Cardiac septum (tissue), 1 donor: ENCODE measurements around the gene OAS2. TPM values are rescaled to one million over a fixed set of nuclear protein-coding genes. Genes with fewer than 3 reads are reported as not detected.
"Not testable (repeated sequence)": the region's sequence is repeated elsewhere in the genome, so short reads cannot be mapped to it uniquely, and the experiment has no call there.

Experiments
- DNase-seq: peaks from one replicate; pipeline ENCODE4 v3.0.0-alpha.2; 2020; ENCODE audit warnings: low spot score
- intact Hi-C: fragments of 100-400 bp; cut with DNase I; formaldehyde crosslinking; loops from one replicate; pipeline ENCODE4 v1.14.0; 2022
- total RNA-seq: library from RNA; stranded (reverse); fragmentation: NEBNext Ultra II Directional; extraction: Animal tissue kit (Norgen Biotek cat#: 25700); gene quantifications from one replicate; pipeline ENCODE4 v1.2.1, GENCODE V29; 2021
- donor health status: DM: no; HTN: no; CAD: no.

OAS2 gene
- total RNA-seq, 1 donor from 2014 or later, result 6.4 TPM

- no peak for DNase-seq
- intact Hi-C loops, result no loop called here
Measured at GRCh38 chr12:112973818-112974231, 4.5 kb upstream of the OAS2 start.

GRCh38 chr12:112974904-112975303 is 3.4 kb upstream of the OAS2 start:
- no peak for DNase-seq
- intact Hi-C loops, result loop anchor here (5.0 kb wide), 1 partner anchor 68 kb away; the partner anchor contains the start of gene OAS1

- intact Hi-C loops, result loop anchor here (5.0 kb wide), 1 partner anchor 70 kb away; the partner anchor contains the start of gene OAS1
- peak; percentile 29 for DNase-seq
Measured at GRCh38 chr12:112977139-112977538, 1.2 kb upstream of the OAS2 start.

- intact Hi-C loops, result loop anchor here (5.0 kb wide), 1 partner anchor 70 kb away; the partner anchor contains the start of gene OAS1
Measured at GRCh38 chr12:112977641-112978040, 678 bp upstream of the OAS2 start.

GRCh38 chr12:112979041-112979680 is 842 bp downstream of the OAS2 start:
- intact Hi-C loops, result loop anchor here (5.0 kb wide), 1 partner anchor 72 kb away; the partner anchor contains the start of gene OAS1
- no peak for DNase-seq

More at GRCh38 chr12:112977641-112978040, 678 bp upstream of the OAS2 start:
- DNase-seq, result peak; percentile 71

GRCh38 chr12:112980491-112981158 is 2.3 kb downstream of the OAS2 start:
- DNase-seq, result no peak
- intact Hi-C loops, result no loop called here

- DNase-seq, result no peak
- intact Hi-C loops, result no loop called here
Measured at GRCh38 chr12:112985642-112986290, 7.4 kb downstream of the OAS2 start.

GRCh38 chr12:112986291-112986800 is 8.0 kb downstream of the OAS2 start:
- intact Hi-C loops, result no loop called here
- peak; percentile 47 for DNase-seq

- intact Hi-C loops, result no loop called here
- DNase-seq, result no peak
Measured at GRCh38 chr12:112987561-112987960, 9.2 kb downstream of the OAS2 start.

GRCh38 chr12:112988224-112988623 is 9.9 kb downstream of the OAS2 start:
- no peak for DNase-seq
- intact Hi-C loops, result no loop called here

GRCh38 chr12:112988823-112989385 is 10.6 kb downstream of the OAS2 start:
- intact Hi-C loops, DNase-seq: not testable (repeated sequence)

- no peak for DNase-seq
- intact Hi-C loops, result loop anchor here (5.0 kb wide), 1 partner anchor 42 kb away; no protein-coding TSS in a partner anchor
Measured at GRCh38 chr12:112989806-112990205, 11.5 kb downstream of the OAS2 start.

- intact Hi-C loops, result loop anchor here (5.0 kb wide), 1 partner anchor 40 kb away; no protein-coding TSS in a partner anchor
Measured at GRCh38 chr12:112992541-112993398, 14.5 kb downstream of the OAS2 start.

GRCh38 chr12:112995008-112995407 is 16.7 kb downstream of the OAS2 start:
- intact Hi-C loops, result no loop called here
- no peak for DNase-seq

More at GRCh38 chr12:112992541-112993398, 14.5 kb downstream of the OAS2 start:
- DNase-seq, result no peak

- intact Hi-C loops, result no loop called here
- DNase-seq, result no peak
Measured at GRCh38 chr12:112996501-112996900, 18.2 kb downstream of the OAS2 start.

- intact Hi-C loops, result no loop called here
- no peak for DNase-seq
Measured at GRCh38 chr12:112997506-112997905, 19.2 kb downstream of the OAS2 start.

GRCh38 chr12:112998987-112999767 is 20.9 kb downstream of the OAS2 start:
- no peak for DNase-seq
- intact Hi-C loops, result no loop called here

- no peak for DNase-seq
- intact Hi-C loops, result no loop called here
Measured at GRCh38 chr12:113000433-113000832, 22.1 kb downstream of the OAS2 start.
